ENCODE measurements around the gene RAB40B.

DNA sequence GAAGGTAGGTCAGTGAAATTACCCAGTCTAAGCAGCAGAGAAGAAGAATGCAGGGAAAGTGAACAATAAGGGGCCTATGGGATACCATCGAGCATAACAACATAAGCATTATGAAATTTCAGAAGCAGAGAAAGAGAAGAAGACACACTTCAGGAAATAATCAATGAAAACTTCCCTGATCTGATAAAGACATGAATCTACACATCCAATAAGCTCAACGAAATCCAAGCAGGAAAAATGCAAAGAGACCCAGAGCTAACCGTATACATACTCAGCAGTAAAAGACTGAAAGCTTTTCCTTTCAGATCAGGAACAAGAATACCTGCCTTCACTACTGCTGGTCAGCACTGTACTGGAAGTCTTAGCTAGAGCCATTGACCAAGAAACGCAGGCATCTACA lies 88.8 kb downstream of the RAB40B start:
- TF ChIP-seq, protein P1, sequence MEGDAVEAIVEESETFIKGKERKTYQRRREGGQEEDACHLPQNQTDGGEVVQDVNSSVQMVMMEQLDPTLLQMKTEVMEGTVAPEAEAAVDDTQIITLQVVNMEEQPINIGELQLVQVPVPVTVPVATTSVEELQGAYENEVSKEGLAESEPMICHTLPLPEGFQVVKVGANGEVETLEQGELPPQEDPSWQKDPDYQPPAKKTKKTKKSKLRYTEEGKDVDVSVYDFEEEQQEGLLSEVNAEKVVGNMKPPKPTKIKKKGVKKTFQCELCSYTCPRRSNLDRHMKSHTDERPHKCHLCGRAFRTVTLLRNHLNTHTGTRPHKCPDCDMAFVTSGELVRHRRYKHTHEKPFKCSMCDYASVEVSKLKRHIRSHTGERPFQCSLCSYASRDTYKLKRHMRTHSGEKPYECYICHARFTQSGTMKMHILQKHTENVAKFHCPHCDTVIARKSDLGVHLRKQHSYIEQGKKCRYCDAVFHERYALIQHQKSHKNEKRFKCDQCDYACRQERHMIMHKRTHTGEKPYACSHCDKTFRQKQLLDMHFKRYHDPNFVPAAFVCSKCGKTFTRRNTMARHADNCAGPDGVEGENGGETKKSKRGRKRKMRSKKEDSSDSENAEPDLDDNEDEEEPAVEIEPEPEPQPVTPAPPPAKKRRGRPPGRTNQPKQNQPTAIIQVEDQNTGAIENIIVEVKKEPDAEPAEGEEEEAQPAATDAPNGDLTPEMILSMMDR (IDR thresholded peaks at IDR 0.05) = no peak
- TF ChIP-seq SMC3 (IDR thresholded peaks at IDR 0.05; ENCODE audit: low read depth, low read length) = no peak
- no peak for TF ChIP-seq RFX5 (IDR thresholded peaks at IDR 0.05; ENCODE audit: low read length)
- TF ChIP-seq, protein P2, sequence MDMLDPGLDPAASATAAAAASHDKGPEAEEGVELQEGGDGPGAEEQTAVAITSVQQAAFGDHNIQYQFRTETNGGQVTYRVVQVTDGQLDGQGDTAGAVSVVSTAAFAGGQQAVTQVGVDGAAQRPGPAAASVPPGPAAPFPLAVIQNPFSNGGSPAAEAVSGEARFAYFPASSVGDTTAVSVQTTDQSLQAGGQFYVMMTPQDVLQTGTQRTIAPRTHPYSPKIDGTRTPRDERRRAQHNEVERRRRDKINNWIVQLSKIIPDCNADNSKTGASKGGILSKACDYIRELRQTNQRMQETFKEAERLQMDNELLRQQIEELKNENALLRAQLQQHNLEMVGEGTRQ (IDR thresholded peaks at IDR 0.05; ENCODE audit: borderline replicate concordance, low read depth, low read length) = no peak
